Mucosa of rectum (tissue), 2 donors: ENCODE measurements around the gene TMTC1.

Experiments used
- H3K27ac ChIP-seq, 2 donors: one replicate each; pipeline ENCODE4 v1.7.0; 2013; ENCODE audit warnings: inconsistent platforms in 2 of 2, low read depth in 2 of 2, low read length in 2 of 2
- H3K27me3 ChIP-seq, 2 donors: one replicate each; pipeline ENCODE4 v1.7.0; 2013; ENCODE audit warnings: low read length in 2 of 2; ENCODE audit not compliant: control insufficient read depth in 2 of 2, insufficient read depth in 2 of 2
- H3K36me3 ChIP-seq, 2 donors: one replicate each; pipeline ENCODE4 v1.7.0; 2013; ENCODE audit warnings: low read length in 2 of 2; ENCODE audit not compliant: control insufficient read depth in 2 of 2, insufficient read depth in 2 of 2
- H3K4me1 ChIP-seq, 2 donors: one replicate each; pipeline ENCODE4 v1.7.0; 2013; ENCODE audit warnings: low read length in 2 of 2, mild to moderate bottlenecking in 1 of 2; ENCODE audit not compliant: control insufficient read depth in 2 of 2, insufficient read depth in 2 of 2
- H3K4me3 ChIP-seq, 2 donors: one replicate each; pipeline ENCODE4 v1.7.0; 2013; ENCODE audit warnings: low read length in 2 of 2
- H3K9ac ChIP-seq, 2 donors: one replicate each; pipeline ENCODE4 v1.7.0; 2013; ENCODE audit warnings: low read length in 2 of 2, low read depth in 1 of 2, mild to moderate bottlenecking in 1 of 2
- H3K9me3 ChIP-seq, 2 donors: one replicate each; pipeline ENCODE4 v1.7.0; 2013; ENCODE audit warnings: low read length in 2 of 2; ENCODE audit not compliant: control insufficient read depth in 2 of 2
- donor health status: healthy.
- donor health status: Normal muscosa, but diverticular disease.

Gene TMTC1

GRCh38 chr12:29510591-29511185 lies 273.1 kb downstream of the TMTC1 start:
- no peaks in the 10 kb centered on the region for H3K4me1 ChIP-seq
- H3K9me3 ChIP-seq, result no peaks in the 10 kb centered on the region
- no peak overlapping the region for H3K4me3 ChIP-seq
- H3K9ac ChIP-seq, result no peak overlapping the region
- no peaks in the 10 kb centered on the region for H3K36me3 ChIP-seq
- H3K27ac ChIP-seq, result no peak overlapping the region
- no peaks in the 10 kb centered on the region for H3K27me3 ChIP-seq

GRCh38 chr12:29509503-29509902 lies 274.2 kb downstream of the TMTC1 start:
- Histone ChIP-seq H3K27me3 (no peaks in the 10 kb centered on the region), H3K27ac (no peak overlapping the region), H3K36me3 (no peaks in the 10 kb centered on the region), H3K4me3 (no peak overlapping the region), H3K4me1 (no peaks in the 10 kb centered on the region), H3K9ac (no peak overlapping the region), H3K9me3 (no peaks in the 10 kb centered on the region)

DNA sequence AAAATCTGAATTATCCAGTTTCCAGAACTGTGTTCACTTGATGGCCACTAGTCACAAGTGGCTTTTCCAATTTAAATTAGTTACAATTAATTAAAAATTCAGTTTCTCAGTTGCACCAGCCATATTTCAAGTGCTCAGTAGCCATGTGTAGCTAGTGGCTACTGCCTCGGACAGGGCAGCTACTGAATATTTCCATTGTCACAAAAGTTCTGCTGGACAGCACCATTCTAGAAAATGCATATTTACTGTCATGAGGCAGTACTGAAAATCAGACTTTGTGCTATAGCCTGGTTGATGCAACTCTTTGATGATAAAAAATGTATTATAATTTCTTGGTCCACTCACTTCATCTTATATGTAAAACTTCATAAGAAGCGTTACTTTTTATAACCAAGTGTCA lies 274.8 kb downstream of the TMTC1 start:
- Histone ChIP-seq H3K9ac (no peak overlapping the region), H3K4me1 (no peaks in the 10 kb centered on the region), H3K36me3 (no peaks in the 10 kb centered on the region), H3K4me3 (no peak overlapping the region), H3K27me3 (no peaks in the 10 kb centered on the region), H3K27ac (no peak overlapping the region), H3K9me3 (no peaks in the 10 kb centered on the region)

GRCh38 chr12:29505122-29505521 lies 278.6 kb downstream of the TMTC1 start:
- Histone ChIP-seq H3K4me1 (no peaks in the 10 kb centered on the region), H3K36me3 (no peaks in the 10 kb centered on the region), H3K9me3 (no peaks in the 10 kb centered on the region), H3K27ac (no peak overlapping the region), H3K4me3 (no peak overlapping the region), H3K27me3 (no peaks in the 10 kb centered on the region), H3K9ac (no peak overlapping the region)

DNA sequence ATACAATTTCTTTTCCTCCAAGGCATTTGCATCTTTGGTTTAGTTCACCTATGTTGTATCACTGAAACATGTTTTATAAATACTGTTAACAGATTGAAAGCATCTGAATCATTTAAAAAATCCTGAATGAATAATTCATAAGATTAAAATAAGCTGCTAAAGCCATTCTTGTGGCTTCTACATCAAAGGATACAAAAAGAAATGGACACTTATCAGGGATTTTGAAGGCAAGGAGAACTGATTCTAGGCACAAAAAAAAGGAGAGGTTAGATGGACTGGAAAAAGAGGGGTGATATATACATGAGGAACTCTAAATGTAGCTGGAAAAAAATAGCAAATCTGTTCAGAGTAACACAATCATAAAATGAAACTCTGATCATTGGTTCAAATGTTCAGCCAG lies 280.5 kb downstream of the TMTC1 start:
- Histone ChIP-seq H3K9ac (no peak overlapping the region), H3K4me1 (no peaks in the 10 kb centered on the region), H3K36me3 (no peaks in the 10 kb centered on the region), H3K27ac (no peak overlapping the region), H3K9me3 (no peaks in the 10 kb centered on the region), H3K27me3 (no peaks in the 10 kb centered on the region), H3K4me3 (no peak overlapping the region)

DNA sequence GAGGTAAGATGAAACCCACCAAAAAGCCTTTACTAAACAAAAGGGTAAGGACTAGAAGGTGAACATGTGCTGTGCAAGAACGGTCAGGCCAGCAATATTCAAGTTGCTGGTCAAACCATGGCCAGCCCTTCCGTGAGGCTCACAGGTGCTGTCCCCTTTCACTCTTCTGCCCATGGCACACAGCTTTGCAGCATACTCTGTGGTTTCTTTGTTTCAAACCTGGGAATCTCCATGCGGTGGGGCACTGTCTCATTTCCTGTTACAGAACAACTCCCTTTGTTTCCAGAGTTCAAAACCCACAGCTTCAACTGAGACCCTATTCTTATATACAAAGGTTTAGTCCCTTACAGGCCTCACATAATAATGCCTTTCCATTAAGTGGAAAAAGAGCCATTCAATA lies 284.5 kb downstream of the TMTC1 start:
- no peaks in the 10 kb centered on the region for H3K27me3 ChIP-seq
- H3K27ac ChIP-seq, result no peak overlapping the region
- no peaks in the 10 kb centered on the region for H3K36me3 ChIP-seq
- H3K9ac ChIP-seq, result no peak overlapping the region
- H3K4me1 ChIP-seq, result no peaks in the 10 kb centered on the region
- H3K9me3 ChIP-seq, result no peaks in the 10 kb centered on the region
- no peak overlapping the region for H3K4me3 ChIP-seq

DNA sequence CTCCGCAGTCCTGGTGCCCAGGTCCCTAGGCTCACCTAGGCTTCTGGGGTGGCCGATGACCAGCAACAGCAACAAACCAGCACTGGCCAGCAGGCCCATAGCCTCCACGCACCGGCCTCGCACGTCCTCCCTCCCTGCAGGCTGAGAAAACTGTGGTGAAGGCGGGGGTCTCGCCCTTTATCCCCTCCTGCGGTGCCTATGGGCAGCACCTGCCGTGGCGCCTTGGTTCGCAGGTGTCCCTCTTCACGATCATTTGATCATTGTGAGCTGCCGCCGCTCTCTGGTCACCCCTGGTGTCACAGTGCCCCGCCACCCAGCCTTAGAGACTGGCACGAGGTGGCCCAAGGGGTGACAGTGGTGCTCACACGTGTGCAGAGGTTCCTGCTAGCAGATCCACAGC lies 286.2 kb downstream of the TMTC1 start, which contains the start of gene OVCH1:
TSS of gene OVCH1 (minus strand) at position 99 of the 400 bp plus-strand sequence. CDS start at position 99, 0 bp downstream.
- Histone ChIP-seq H3K27ac (no peak within 1 kb of the TSS), H3K4me1 (no peaks in the 10 kb centered on the region), H3K9ac (no peak within 1 kb of the TSS), H3K36me3 (no peaks in the 10 kb centered on the region), H3K27me3 (no peaks in the 10 kb centered on the region), H3K4me3 (no peak within 1 kb of the TSS), H3K9me3 (no peaks in the 10 kb centered on the region)

DNA sequence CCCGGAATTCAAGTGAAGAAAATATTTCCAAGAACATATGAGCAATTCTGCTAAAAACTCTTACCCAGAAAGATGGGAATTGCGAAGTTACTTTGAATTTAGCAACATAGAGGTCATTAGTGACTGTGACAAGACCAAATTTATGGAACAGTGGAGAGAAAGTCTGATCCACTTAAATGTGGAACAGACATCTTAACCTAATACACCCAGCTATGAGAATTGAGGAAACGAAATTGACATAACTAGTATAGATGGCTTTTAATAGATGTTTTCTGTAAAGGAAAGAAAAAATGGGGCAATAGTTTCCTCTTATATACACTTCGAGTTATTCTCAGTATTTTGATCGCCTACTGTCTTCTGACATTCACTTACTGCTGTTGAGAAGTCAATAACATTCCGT lies 290.9 kb downstream of the TMTC1 start:
- no peaks in the 10 kb centered on the region for H3K27me3 ChIP-seq

DNA sequence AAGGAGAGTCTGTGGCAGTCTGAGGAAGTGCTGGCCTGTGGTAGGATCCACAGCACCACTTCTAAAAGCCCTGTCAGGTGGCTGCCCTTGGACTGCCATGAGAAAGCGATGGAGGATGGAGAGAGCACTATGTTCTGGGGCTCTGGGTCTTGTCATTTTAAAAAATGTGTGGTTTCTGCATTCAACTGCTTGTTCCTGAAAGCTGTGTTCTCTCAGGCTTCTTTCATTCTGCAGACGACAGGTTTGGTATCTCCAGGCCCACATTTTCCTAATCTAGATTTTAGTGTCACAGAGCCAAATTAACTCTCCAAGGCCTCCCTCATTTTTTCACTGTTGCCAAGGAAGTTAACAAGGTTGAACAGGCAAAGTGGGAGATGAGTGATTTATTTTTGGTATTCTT lies 296.8 kb downstream of the TMTC1 start:
- no peaks in the 10 kb centered on the region for H3K36me3 ChIP-seq

More for the DNA sequence above, 290.9 kb downstream of the TMTC1 start:
- no peak overlapping the region for H3K9ac ChIP-seq
- H3K4me1 ChIP-seq, result no peaks in the 10 kb centered on the region
- no peak overlapping the region for H3K27ac ChIP-seq
- H3K4me3 ChIP-seq, result no peak overlapping the region
- no peaks in the 10 kb centered on the region for H3K9me3 ChIP-seq
- H3K36me3 ChIP-seq, result no peaks in the 10 kb centered on the region

DNA sequence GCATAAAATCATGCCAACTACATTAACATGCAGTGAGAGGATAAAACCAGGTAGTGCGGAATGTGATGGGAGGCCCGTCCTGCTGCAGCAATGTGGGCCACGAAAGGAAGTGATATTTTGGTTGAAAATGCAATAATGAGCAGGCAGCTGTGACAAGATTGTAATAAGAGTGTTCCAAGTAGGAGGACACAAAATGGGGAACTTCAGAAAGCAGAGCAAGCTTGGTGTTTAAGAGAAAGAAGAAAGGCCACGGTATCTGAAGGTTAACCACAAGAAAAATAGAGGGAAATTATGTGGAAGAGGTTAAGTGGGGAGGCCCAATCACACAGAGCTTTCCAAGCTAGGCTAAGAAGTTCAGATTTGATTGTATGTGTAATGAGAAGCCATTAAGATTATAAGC lies 320.5 kb downstream of the TMTC1 start:
- Histone ChIP-seq H3K36me3 (no peaks in the 10 kb centered on the region), H3K4me3 (no peak overlapping the region), H3K4me1 (no peaks in the 10 kb centered on the region), H3K27ac (no peak overlapping the region), H3K9ac (no peak overlapping the region), H3K9me3 (no peaks in the 10 kb centered on the region), H3K27me3 (no peaks in the 10 kb centered on the region)

More for the DNA sequence above, 296.8 kb downstream of the TMTC1 start:
- no peak overlapping the region for H3K9ac ChIP-seq
- no peak overlapping the region for H3K4me3 ChIP-seq
- H3K27ac ChIP-seq, result no peak overlapping the region
- H3K4me1 ChIP-seq, result no peaks in the 10 kb centered on the region
- no peaks in the 10 kb centered on the region for H3K27me3 ChIP-seq
- no peaks in the 10 kb centered on the region for H3K9me3 ChIP-seq

DNA sequence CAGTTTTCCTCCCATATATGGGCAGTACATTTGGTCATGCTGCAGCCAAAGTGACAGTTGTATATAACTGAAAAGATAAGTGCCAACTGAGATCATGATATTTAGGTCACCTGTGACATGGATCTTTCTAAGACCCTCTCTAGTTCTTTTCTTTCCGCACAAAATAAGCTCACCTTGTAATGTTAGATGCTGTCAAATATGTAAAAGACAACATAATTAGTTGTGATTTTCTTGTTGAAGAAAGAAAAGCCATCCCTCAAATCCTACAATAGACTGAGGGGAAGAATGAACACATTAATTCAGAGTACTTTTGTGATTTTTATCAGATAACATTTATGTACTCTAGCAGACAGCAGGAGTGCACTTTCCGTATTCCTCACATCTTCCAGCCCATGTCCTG lies 323.7 kb downstream of the TMTC1 start:
- H3K27ac ChIP-seq, result no peak overlapping the region
- no peak overlapping the region for H3K4me3 ChIP-seq
- H3K27me3 ChIP-seq, result no peaks in the 10 kb centered on the region
- H3K36me3 ChIP-seq, result no peaks in the 10 kb centered on the region
- H3K9me3 ChIP-seq, result no peaks in the 10 kb centered on the region
- H3K4me1 ChIP-seq, result no peaks in the 10 kb centered on the region
- no peak overlapping the region for H3K9ac ChIP-seq
